HepG2 (cell line): ENCODE measurements around the gene ULBP1. TPM values are rescaled to one million over a fixed set of nuclear protein-coding genes. Genes with fewer than 3 reads are reported as not detected.

Source experiments
- AGO2 ChIP-seq: fragments of 200-400 bp; formaldehyde crosslinking; optimal IDR thresholded peaks from 2 replicates; pipeline ENCODE3; 2017; ENCODE audit warnings: mild to moderate bottlenecking, low read depth, low read length, moderate library complexity
- FLYWCH1 ChIP-seq: sonication (generic); formaldehyde crosslinking; IDR thresholded peaks from 2 replicates; pipeline ENCODE4 v1.8.1; 2023; ENCODE audit warnings: mild to moderate bottlenecking, missing genetic modification reagents
- HES4 ChIP-seq: sonication (generic); formaldehyde crosslinking; IDR thresholded peaks from 2 replicates; pipeline ENCODE4 v1.9.0; 2021; ENCODE audit warnings: mild to moderate bottlenecking, missing genetic modification reagents, borderline replicate concordance
- MAF1 ChIP-seq: sonication (generic); formaldehyde crosslinking; IDR thresholded peaks from 2 replicates; pipeline ENCODE4 v1.5.0; 2020; ENCODE audit warnings: missing genetic modification reagents, borderline replicate concordance
- NR1H2 ChIP-seq: sonication (generic); formaldehyde crosslinking; IDR thresholded peaks from 2 replicates; pipeline ENCODE4 v1.8.1; 2022; ENCODE audit warnings: low read depth, missing genetic modification reagents, borderline replicate concordance
- NRL ChIP-seq: sonication (generic); formaldehyde crosslinking; IDR thresholded peaks from 2 replicates; pipeline ENCODE4 v1.5.0; 2020; ENCODE audit warnings: missing genetic modification reagents, mild to moderate bottlenecking, moderate library complexity, borderline replicate concordance
- PHF20 ChIP-seq: sonication (generic); formaldehyde crosslinking; IDR thresholded peaks from 2 replicates; pipeline ENCODE4 v1.5.0; 2020; ENCODE audit warnings: mild to moderate bottlenecking, missing genetic modification reagents
- POLR2G ChIP-seq: fragments of 200-400 bp; formaldehyde crosslinking; IDR thresholded peaks from 2 replicates; pipeline ENCODE4 v1.6.1; 2018; ENCODE audit warnings: mild to moderate bottlenecking, low read depth, low read length, moderate library complexity
- TGIF2 ChIP-seq: IDR thresholded peaks from 2 replicates; pipeline ENCODE4 v1.6.1; 2016; ENCODE audit warnings: control low read depth, missing compliant biosample characterization
- TMF1 ChIP-seq: sonication (generic); formaldehyde crosslinking; IDR thresholded peaks from 2 replicates; pipeline ENCODE4 v1.8.1; 2022; ENCODE audit warnings: low read depth, missing genetic modification reagents
- ZBED4 ChIP-seq: sonication (generic); formaldehyde crosslinking; IDR thresholded peaks from 2 replicates; pipeline ENCODE4 v1.4.0; 2020; ENCODE audit warnings: missing genetic modification reagents, borderline replicate concordance
- ZBTB46 ChIP-seq: sonication (generic); formaldehyde crosslinking; IDR thresholded peaks from 2 replicates; pipeline ENCODE4 v1.4.0; 2020; ENCODE audit warnings: mild to moderate bottlenecking, missing genetic modification reagents, borderline replicate concordance
- ZNF101 ChIP-seq: sonication (generic); formaldehyde crosslinking; IDR thresholded peaks from 2 replicates; pipeline ENCODE4 v1.4.0; 2020; ENCODE audit warnings: mild to moderate bottlenecking, low read depth, missing genetic modification reagents, borderline replicate concordance
- ZNF280B ChIP-seq: sonication (generic); formaldehyde crosslinking; IDR thresholded peaks from 2 replicates; pipeline ENCODE4 v1.5.0; 2020; ENCODE audit warnings: missing genetic modification reagents, mild to moderate bottlenecking, borderline replicate concordance
- ZNF563 ChIP-seq: sonication (generic); formaldehyde crosslinking; IDR thresholded peaks from 2 replicates; pipeline ENCODE4 v1.8.0; 2022; ENCODE audit warnings: mild to moderate bottlenecking, moderate library complexity, missing genetic modification reagents
- ZNF691 ChIP-seq: sonication (generic); formaldehyde crosslinking; IDR thresholded peaks from 2 replicates; pipeline ENCODE4 v1.4.0; 2020; ENCODE audit warnings: missing genetic modification reagents, low read depth, mild to moderate bottlenecking, borderline replicate concordance
- ZNF788 ChIP-seq: sonication (generic); formaldehyde crosslinking; IDR thresholded peaks from 2 replicates; pipeline ENCODE4 v1.5.0; 2020; ENCODE audit warnings: mild to moderate bottlenecking, missing genetic modification reagents, borderline replicate concordance
- polyA plus RNA-seq, 8 experiments: library from polyadenylated mRNA; depleted of rRNA in 3 of 8; stranded (reverse) in 7 of 8; unstranded in 1 of 8; fragments of >200 nt; fragmentation: Illumina TruSeq in 4 of 8; extraction: Trizol in 4 of 8; gene quantifications; 2 replicates each; pipeline versions ENCODE4 v1.2.1 to v1.2.3, GENCODE V29; 2011 to 2016; ENCODE audit warnings: low read depth in 4 of 8, missing spikeins in 1 of 8, mixed read lengths in 1 of 8; ENCODE audit not compliant: insufficient read depth in 1 of 8
- total RNA-seq, 5 experiments: library from RNA; depleted of rRNA; stranded (reverse); fragments of >200 nt; fragmentation: Illumina TruSeq; extraction: Trizol; gene quantifications; 2 replicates each; pipeline ENCODE4 v1.2.3, GENCODE V29; 2016; ENCODE audit warnings: low read depth in 1 of 5

ULBP1 gene
- total and polyA plus RNA-seq, 2 of the 13 experiments (the other 11 are each of a cell fraction or from before 2014, with no cell fraction given), result 0.04 to 0.09 TPM

DNA sequence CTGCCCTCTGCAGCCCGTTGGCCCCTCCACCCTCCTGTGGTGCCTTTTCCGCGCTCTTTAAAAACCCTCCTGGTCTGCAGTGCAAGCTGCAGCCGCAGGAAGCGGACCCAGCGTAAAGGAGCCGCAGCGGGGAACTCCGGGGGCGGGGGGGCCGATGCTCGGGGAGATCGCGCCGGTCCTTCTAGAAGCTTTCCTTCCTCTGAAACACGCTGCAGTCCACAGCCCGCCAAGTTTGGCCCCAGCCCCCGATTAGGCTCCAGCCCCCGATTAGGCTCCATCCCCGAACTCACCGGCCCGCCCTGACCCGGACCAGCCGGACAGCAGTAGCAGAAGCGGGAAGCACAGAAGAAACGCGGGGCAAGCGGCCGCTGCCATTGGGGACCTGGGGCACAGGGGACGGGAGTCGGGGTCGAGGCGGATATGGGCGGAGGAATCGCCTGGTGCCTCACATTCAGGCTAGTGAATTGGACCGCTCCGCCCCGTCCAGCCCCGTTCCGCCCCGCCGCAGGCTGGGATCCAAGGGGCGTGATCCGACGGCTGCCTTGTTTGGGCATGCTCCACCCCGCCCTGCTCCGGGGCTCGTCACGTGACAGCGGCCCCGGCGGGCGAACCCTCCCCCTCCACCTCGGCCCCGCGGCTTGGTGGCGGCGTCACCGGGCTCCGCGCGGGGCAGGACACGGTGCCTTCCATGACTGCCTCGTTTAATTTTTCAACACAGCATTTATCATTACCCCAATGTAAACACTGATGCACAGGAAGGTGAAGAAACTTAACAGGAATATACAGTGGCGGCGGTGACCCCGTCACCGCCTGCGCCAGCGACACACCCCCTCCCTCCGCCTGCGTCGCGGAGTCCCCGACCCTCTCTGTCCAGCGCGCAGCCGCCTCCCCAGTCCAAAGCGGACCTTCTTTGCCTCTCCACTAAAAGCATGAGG, 41.3 kb downstream of the ULBP1 start (continued):
- TF ChIP-seq ZNF691 (CRISPR knock-in tag) (no peak), ZNF280B (peak; percentile 57; the same call in 1 of the 2 replicates), AGO2 (no peak), ZBTB46 (no peak), HES4 (no peak), ZNF788 (peak; percentile 60; the same call in 1 of the 2 replicates), ZBED4 (no peak), TGIF2 (CRISPR knock-in tag) (no peak), ZNF101 (no peak), POLR2G (peak; percentile 33; the same call in 1 of the 2 replicates), NRL (CRISPR knock-in tag) (no peak), NR1H2 (CRISPR knock-in tag) (no peak), PHF20 (no peak), ZNF563 (CRISPR knock-in tag) (peak; percentile 81), FLYWCH1 (no peak), TMF1 (CRISPR knock-in tag) (0 out of 2 replicates have a peak, but pooled peaks have one; percentile 53), MAF1 (CRISPR knock-in tag) (0 out of 2 replicates have a peak, but pooled peaks have one; percentile 31)
